Spleen (tissue), 11 donors: ENCODE measurements around the gene LAMC2. TPM values are rescaled to one million over a fixed set of nuclear protein-coding genes. Genes with fewer than 3 reads are reported as not detected.
A peak's percentile ranks its signal among the peaks of the same experiment; 100 is the strongest.

Experiments used
- DNase-seq: peaks from one replicate; pipeline ENCODE4 v3.0.0-alpha.2; 2020
- H3K27ac ChIP-seq, 8 donors: fragments of 200-600 bp; sonication (generic) in 7 of 8; 1 replicate in 4 of 8; 2 replicates in 4 of 8; pipeline versions ENCODE4 v1.5.0 to v1.8.0; 2016 to 2021; ENCODE audit warnings: inconsistent platforms in 4 of 8, mild to moderate bottlenecking in 4 of 8, moderate library complexity in 1 of 8
- H3K27me3 ChIP-seq, 7 donors: fragments of 200-600 bp; sonication (generic) in 6 of 7; replicated peaks in 1 of 7; 1 replicate in 4 of 7; 2 replicates in 3 of 7; pipeline versions ENCODE4 v1.5.0 to v1.8.0; 2016 to 2021; ENCODE audit warnings: inconsistent platforms in 3 of 7, mild to moderate bottlenecking in 1 of 7
- H3K36me3 ChIP-seq, 6 donors: fragments of 200-600 bp; sonication (generic) in 5 of 6; 1 replicate in 4 of 6; 2 replicates in 2 of 6; pipeline versions ENCODE4 v1.5.0 to v1.8.0; 2016 to 2021; ENCODE audit warnings: inconsistent platforms in 2 of 6
- H3K4me1 ChIP-seq, 6 donors: fragments of 200-600 bp; sonication (generic) in 5 of 6; 1 replicate in 3 of 6; 2 replicates in 3 of 6; pipeline versions ENCODE4 v1.5.0 to v1.8.0; 2016 to 2021; ENCODE audit warnings: inconsistent platforms in 3 of 6
- H3K4me3 ChIP-seq, 8 donors: fragments of 200-600 bp; sonication (generic) in 7 of 8; 1 replicate in 4 of 8; 2 replicates in 4 of 8; pipeline versions ENCODE4 v1.5.0 to v1.8.0; 2016 to 2021; ENCODE audit warnings: inconsistent platforms in 4 of 8, mild to moderate bottlenecking in 4 of 8, moderate library complexity in 2 of 8
- H3K9me3 ChIP-seq, 8 donors: fragments of 200-600 bp; sonication (generic) in 7 of 8; 1 replicate in 4 of 8; 2 replicates in 4 of 8; pipeline versions ENCODE4 v1.5.0 to v1.8.0; 2016 to 2021; ENCODE audit warnings: inconsistent platforms in 4 of 8
- CTCF ChIP-seq, 11 experiments: fragments of 200-600 bp in 7 of 11; fragments of 450-650 bp in 4 of 11; sonication (generic) in 4 of 11; IDR thresholded peaks in 8 of 11; conservative IDR thresholded peaks in 3 of 11; 1 replicate in 7 of 11; 2 replicates in 4 of 11; pipeline versions ENCODE4 v1.4.0 to v1.8.0; 2016 to 2021; ENCODE audit warnings: antibody characterized with exemption in 11 of 11, inconsistent platforms in 4 of 11, mild to moderate bottlenecking in 1 of 11
- POLR2A ChIP-seq, 3 donors: fragments of 450-650 bp; IDR thresholded peaks; one replicate each; pipeline ENCODE4 v1.5.1; 2017; ENCODE audit warnings: antibody characterized with exemption in 3 of 3, mild to moderate bottlenecking in 1 of 3
- POLR2AphosphoS5 ChIP-seq, 3 donors: sonication (generic); formaldehyde crosslinking; IDR thresholded peaks; one replicate each; pipeline ENCODE4 v1.5.1; 2017; ENCODE audit warnings: antibody characterized with exemption in 3 of 3
- WGBS, 5 donors: extraction: QIAGEN DNeasy Blood & Tissue Kit in 3 of 5; methylation state at CpG; one replicate each; pipeline versions ENCODE4 v1.1.5 to v1.1.7; 2013 to 2018; 5-methylcytosine and 5-hydroxymethylcytosine counted together
- intact Hi-C: fragments of 100-400 bp; cut with DNase I; formaldehyde crosslinking; loops from one replicate; pipeline ENCODE4 v1.15.0; 2023; ENCODE audit warnings: low total_unique reads
- polyA plus RNA-seq, 3 donors: library from polyadenylated mRNA; stranded (reverse); fragments of 200-250 nt; gene quantifications; one replicate each; pipeline ENCODE4 v1.2.1, GENCODE V29; 2013
- total RNA-seq, 7 donors: library from RNA; depleted of rRNA in 3 of 7; stranded (reverse); fragments of >200 nt in 3 of 7; fragmentation: NEBNext Ultra II Directional in 4 of 7; extraction: Animal tissue kit (Norgen Biotek cat#: 25700) in 4 of 7; gene quantifications; one replicate each; pipeline versions ENCODE4 v1.1.0 to v1.2.1, GENCODE V29; 2016 to 2021
- donor health status: healthy with polysubstance abuse.
- donor health status: DM: no; HTN: no; CAD: no; lungs with moderate emphysema.
- donor health status: DM: no; HTN: no; CAD: no.
- donor health status: Bipolar disorder and iron deficiency.
- donor health status: healthy.
- donor health status: DM: no; HTN: no; CAD: no.
- donor health status: DM: yes; HTN: yes; CAD: no.

Gene LAMC2
- total and polyA plus RNA-seq, 10 donors: 0.13 to 1.4 (median 0.67) TPM; not detected in 1

- peaks cover 0 to 25% (median 0%) of the 10 kb centered on the region in 7 donors for H3K27me3 ChIP-seq
- no peak overlapping the region for H3K27ac ChIP-seq
- H3K4me3 ChIP-seq: no peak overlapping the region
- TF ChIP-seq POLR2A (IDR thresholded peaks at IDR 0.05): no peak
- no peak for TF ChIP-seq CTCF (IDR thresholded peaks at IDR 0.05 in 8 of 11, conservative IDR thresholded peaks at IDR 0.05 in 3 of 11)
- TF ChIP-seq POLR2AphosphoS5 (IDR thresholded peaks at IDR 0.05): no peak
- no peak for DNase-seq
- no peaks in the 10 kb centered on the region for H3K9me3 ChIP-seq
- intact Hi-C loops: no loop called here
- no peaks in the 10 kb centered on the region for H3K4me1 ChIP-seq
- 66 to 79% (median 75%) methylated on average over 6 of the region's 6 CpGs for WGBS, 5 donors
- H3K36me3 ChIP-seq: no peaks in the 10 kb centered on the region
Observed at GRCh38 chr1:183263886-183264602, 78.0 kb downstream of the LAMC2 start.

- DNase-seq: peak; percentile 18
- Histone ChIP-seq H3K27ac (no peak overlapping the region), H3K36me3 (no peaks in the 10 kb centered on the region), H3K4me3 (no peak overlapping the region), H3K4me1 (no peaks in the 10 kb centered on the region), H3K9me3 (no peaks in the 10 kb centered on the region), H3K27me3 (peaks cover 0 to 15% (median 0%) of the 10 kb centered on the region in 7 donors)
- WGBS, 5 donors: 58 to 75% (median 63%) methylated on average over 7 of the region's 7 CpGs
- TF ChIP-seq CTCF (IDR thresholded peaks at IDR 0.05 in 8 of 11, conservative IDR thresholded peaks at IDR 0.05 in 3 of 11) (no peak), POLR2A (IDR thresholded peaks at IDR 0.05) (no peak), POLR2AphosphoS5 (IDR thresholded peaks at IDR 0.05) (no peak)
- intact Hi-C loops: no loop called here
Observed at GRCh38 chr1:183267646-183268431, 81.8 kb downstream of the LAMC2 start.

GRCh38 chr1:183270541-183271141 lies 84.6 kb downstream of the LAMC2 start:
- Histone ChIP-seq H3K36me3 (no peaks in the 10 kb centered on the region), H3K27me3 (peaks cover 0 to 8% (median 0%) of the 10 kb centered on the region in 7 donors), H3K27ac (no peak overlapping the region), H3K4me1 (no peaks in the 10 kb centered on the region), H3K4me3 (no peak overlapping the region), H3K9me3 (no peaks in the 10 kb centered on the region)
- DNase-seq: peak; percentile 14
- intact Hi-C loops: no loop called here
- WGBS, 5 donors: 42 to 76% (median 72%) methylated on average over 5 of the region's 5 CpGs
- TF ChIP-seq CTCF (IDR thresholded peaks at IDR 0.05 in 8 of 11, conservative IDR thresholded peaks at IDR 0.05 in 3 of 11) (no peak), POLR2A (IDR thresholded peaks at IDR 0.05) (no peak), POLR2AphosphoS5 (IDR thresholded peaks at IDR 0.05) (no peak)
